ENCODE data around the gene DUSP5.

DNA sequence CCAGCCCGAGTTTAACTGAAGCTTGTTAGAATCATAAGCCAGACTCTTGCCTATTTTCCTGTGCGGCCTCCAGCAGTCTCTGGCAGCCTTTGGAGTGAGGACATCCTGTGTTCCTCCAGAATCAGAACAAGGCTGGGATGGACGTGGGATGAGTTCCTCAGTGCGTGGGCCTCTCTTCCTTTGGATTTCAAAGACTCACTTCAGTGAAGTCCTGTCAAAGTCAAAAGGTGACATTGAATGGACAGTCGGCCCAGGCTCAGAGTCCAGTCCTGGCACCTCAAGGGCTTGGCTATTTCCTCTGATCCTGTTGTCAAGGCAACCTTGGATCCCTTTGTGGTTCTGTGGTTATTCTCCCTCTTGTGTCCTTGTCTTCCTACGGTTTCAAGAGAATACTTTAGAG, 48.4 kb downstream of the DUSP5 start:
- TF ChIP-seq, protein P1, sequence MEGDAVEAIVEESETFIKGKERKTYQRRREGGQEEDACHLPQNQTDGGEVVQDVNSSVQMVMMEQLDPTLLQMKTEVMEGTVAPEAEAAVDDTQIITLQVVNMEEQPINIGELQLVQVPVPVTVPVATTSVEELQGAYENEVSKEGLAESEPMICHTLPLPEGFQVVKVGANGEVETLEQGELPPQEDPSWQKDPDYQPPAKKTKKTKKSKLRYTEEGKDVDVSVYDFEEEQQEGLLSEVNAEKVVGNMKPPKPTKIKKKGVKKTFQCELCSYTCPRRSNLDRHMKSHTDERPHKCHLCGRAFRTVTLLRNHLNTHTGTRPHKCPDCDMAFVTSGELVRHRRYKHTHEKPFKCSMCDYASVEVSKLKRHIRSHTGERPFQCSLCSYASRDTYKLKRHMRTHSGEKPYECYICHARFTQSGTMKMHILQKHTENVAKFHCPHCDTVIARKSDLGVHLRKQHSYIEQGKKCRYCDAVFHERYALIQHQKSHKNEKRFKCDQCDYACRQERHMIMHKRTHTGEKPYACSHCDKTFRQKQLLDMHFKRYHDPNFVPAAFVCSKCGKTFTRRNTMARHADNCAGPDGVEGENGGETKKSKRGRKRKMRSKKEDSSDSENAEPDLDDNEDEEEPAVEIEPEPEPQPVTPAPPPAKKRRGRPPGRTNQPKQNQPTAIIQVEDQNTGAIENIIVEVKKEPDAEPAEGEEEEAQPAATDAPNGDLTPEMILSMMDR (IDR thresholded peaks at IDR 0.05; ENCODE audit: poor library complexity) = no peak
- TF ChIP-seq EZH2 (IDR thresholded peaks at IDR 0.05; ENCODE audit: borderline replicate concordance) = no peak
- no peak for TF ChIP-seq EZH2phosphoT487 (IDR thresholded peaks at IDR 0.05; ENCODE audit: low read depth, severe bottlenecking, unreplicated experiment)
